ENCODE results near the gene ATE1.
"Not testable (repeated sequence)": the region's sequence is repeated elsewhere in the genome, so short reads cannot be mapped to it uniquely, and the experiment has no call there.

DNA sequence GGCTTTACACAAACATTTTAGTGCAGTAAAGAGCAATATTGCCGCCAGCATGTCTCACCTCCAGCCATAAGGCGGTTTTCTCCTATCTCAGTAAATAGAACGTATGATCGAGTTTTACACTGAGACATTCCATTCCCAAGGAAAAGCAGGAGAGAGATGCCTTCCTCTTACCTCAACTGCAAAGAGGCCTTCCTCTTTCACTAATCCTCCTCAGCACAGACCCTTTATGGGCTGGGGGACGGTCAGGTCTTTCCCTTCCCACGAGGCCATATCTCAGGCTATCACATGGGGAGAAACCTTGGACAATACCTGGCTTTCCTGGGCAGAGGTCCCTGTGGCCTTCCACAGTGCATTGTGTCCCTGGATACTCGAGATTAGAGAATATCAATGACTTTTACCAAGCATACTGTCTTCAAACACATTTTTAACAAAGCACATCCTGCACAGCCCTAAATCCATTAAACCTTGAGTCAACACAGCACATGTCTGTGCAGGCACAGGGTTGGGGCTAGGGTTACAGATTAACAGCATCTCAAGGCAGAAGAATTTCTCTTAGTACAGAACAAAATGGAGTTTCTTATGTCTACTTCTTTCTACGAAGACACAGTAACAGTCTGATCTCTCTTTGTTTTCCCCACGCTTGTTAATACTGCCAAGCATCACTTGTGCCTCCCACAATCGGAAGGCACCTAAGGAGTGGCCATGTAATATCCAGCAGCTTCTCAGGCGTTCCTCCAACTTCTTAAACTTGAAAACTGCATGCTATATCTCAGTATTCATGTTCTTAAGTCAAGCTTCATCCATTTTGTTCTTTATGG lies 2.6 kb upstream of the ATE1 start:
- TF ChIP-seq, protein P1, sequence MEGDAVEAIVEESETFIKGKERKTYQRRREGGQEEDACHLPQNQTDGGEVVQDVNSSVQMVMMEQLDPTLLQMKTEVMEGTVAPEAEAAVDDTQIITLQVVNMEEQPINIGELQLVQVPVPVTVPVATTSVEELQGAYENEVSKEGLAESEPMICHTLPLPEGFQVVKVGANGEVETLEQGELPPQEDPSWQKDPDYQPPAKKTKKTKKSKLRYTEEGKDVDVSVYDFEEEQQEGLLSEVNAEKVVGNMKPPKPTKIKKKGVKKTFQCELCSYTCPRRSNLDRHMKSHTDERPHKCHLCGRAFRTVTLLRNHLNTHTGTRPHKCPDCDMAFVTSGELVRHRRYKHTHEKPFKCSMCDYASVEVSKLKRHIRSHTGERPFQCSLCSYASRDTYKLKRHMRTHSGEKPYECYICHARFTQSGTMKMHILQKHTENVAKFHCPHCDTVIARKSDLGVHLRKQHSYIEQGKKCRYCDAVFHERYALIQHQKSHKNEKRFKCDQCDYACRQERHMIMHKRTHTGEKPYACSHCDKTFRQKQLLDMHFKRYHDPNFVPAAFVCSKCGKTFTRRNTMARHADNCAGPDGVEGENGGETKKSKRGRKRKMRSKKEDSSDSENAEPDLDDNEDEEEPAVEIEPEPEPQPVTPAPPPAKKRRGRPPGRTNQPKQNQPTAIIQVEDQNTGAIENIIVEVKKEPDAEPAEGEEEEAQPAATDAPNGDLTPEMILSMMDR (IDR thresholded peaks at IDR 0.05): not testable (repeated sequence)
- not testable (repeated sequence) for TF ChIP-seq POLR2A (IDR thresholded peaks at IDR 0.05)

Measured in esophagus squamous epithelium (tissue), 4 donors.